NB4 (cell line): ENCODE measurements around the gene KRTAP9-6.

Experiments
- MYC ChIP-seq: IDR thresholded peaks from 2 replicates; pipeline ENCODE4 v1.6.1; 2011; ENCODE audit warnings: low read depth, low read length
- POLR2A ChIP-seq: IDR thresholded peaks from 2 replicates; pipeline ENCODE4 v1.6.1; 2011; ENCODE audit warnings: mild to moderate bottlenecking; ENCODE audit not compliant: insufficient read length; ENCODE audit errors: extremely low read depth
- TF ChIP-seq, protein P1 (sequence below): IDR thresholded peaks from one replicate; pipeline ENCODE4 v1.5.1; 2012; ENCODE audit warnings: low read depth, low read length

DNA sequence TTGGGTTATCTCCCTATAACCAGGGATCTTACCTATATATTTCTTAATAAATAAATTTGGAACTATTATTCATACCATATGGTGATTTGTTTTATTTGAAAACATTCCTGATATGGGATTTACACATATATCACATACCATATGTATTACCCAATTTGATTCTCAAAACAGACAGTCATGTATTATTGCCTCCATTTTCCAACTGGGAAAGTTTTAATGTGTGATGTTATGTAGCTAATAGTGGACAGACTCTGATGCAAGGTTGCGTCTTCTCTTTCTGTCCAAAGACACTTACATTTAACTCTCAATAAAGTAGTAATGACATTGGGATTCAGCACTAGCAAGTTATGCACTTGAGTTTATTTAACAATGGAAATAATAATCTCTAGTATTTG lies 8.9 kb upstream of the KRTAP9-6 start:
- TF ChIP-seq, protein P1, sequence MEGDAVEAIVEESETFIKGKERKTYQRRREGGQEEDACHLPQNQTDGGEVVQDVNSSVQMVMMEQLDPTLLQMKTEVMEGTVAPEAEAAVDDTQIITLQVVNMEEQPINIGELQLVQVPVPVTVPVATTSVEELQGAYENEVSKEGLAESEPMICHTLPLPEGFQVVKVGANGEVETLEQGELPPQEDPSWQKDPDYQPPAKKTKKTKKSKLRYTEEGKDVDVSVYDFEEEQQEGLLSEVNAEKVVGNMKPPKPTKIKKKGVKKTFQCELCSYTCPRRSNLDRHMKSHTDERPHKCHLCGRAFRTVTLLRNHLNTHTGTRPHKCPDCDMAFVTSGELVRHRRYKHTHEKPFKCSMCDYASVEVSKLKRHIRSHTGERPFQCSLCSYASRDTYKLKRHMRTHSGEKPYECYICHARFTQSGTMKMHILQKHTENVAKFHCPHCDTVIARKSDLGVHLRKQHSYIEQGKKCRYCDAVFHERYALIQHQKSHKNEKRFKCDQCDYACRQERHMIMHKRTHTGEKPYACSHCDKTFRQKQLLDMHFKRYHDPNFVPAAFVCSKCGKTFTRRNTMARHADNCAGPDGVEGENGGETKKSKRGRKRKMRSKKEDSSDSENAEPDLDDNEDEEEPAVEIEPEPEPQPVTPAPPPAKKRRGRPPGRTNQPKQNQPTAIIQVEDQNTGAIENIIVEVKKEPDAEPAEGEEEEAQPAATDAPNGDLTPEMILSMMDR, result no peak
- TF ChIP-seq MYC, result no peak
- no peak for TF ChIP-seq POLR2A
